GM18909 (cell line): Measurements from ENCODE around the gene STRN.
"Not testable (repeated sequence)": the region's sequence is repeated elsewhere in the genome, so short reads cannot be mapped to it uniquely, and the experiment has no call there.

Experiments used
- ATAC-seq: cut with Tn5 transposase; IDR thresholded peaks from one replicate; pipeline ENCODE4 v1.9.1; 2021; ENCODE audit warnings: mild to moderate bottlenecking; ENCODE audit not compliant: unreplicated experiment, poor library complexity

Gene STRN

DNA sequence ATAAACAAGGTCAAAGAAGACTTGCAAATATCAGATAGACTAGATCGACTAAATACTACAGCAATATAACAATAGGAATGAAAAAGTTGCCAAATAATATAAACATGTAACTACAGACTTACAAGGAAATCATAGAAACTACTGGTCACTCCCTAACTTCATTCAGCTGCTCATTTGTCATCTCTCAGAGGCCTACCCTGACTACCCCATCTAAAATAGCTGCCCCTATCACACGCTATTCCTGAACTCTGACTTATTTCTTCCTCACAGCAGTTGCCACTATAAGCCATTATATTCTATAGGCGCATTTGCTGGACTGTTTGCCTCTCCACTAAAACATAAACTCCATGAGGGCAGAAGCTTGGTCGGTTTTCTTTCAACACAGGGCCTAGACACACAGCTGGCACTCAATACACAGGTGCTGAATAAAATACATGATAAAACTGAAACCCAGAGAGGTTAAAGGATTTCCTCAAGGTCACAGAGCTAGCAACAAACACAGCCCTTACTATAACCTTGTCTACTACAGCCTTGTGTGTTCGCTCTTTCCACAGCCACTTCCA is 1.8 kb downstream of the STRN start:
- no peak for ATAC-seq

GRCh38 chr2:36963734-36964133 is 2.6 kb downstream of the STRN start:
- ATAC-seq, result no peak

- ATAC-seq, result no peak
Observed at GRCh38 chr2:36963106-36963505, 3.2 kb downstream of the STRN start.

DNA sequence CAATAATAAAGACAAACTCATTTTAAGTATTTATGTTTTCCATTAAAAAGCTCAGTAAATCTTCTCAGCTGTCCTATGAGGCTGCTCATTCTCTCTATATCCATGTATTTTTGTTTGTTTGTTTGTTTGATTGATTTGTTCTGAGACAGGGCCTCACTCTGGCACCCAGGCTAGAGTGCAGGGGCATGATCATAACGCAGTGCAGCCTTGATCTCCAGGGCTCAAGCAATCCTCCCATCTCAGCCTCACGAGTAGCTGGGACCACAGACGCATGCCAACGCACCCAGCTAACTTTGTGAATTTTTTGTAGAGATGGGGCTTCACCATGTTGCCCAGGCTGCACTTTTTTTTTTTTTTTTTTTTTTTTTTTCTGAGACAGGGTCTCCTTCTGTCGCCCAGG is 5.6 kb downstream of the STRN start:
- ATAC-seq, result no peak

GRCh38 chr2:36960005-36960675 is 6.2 kb downstream of the STRN start:
- ATAC-seq, result no peak

GRCh38 chr2:36954977-36955607 is 11.2 kb downstream of the STRN start:
- no peak for ATAC-seq

- no peak for ATAC-seq
Observed at GRCh38 chr2:36952748-36953197, 13.6 kb downstream of the STRN start.

DNA sequence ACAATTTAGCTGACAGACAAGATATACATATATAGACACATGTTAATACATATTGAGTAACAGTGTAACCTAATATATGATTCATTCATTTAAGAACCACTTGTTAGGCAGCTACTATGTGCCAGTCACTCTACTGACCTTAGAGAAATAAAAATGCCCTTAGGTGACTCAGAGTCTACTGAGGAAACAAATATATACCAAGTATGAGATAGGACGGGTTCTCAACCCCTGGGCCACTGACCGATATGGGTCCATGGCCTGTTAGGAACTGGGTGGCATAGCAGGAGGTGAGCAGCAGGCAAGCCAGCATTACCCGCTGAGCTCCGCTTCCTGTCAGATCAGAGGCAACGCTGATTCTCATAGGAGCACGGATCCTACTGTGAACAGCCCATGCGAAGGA is 14.8 kb downstream of the STRN start:
- no peak for ATAC-seq

DNA sequence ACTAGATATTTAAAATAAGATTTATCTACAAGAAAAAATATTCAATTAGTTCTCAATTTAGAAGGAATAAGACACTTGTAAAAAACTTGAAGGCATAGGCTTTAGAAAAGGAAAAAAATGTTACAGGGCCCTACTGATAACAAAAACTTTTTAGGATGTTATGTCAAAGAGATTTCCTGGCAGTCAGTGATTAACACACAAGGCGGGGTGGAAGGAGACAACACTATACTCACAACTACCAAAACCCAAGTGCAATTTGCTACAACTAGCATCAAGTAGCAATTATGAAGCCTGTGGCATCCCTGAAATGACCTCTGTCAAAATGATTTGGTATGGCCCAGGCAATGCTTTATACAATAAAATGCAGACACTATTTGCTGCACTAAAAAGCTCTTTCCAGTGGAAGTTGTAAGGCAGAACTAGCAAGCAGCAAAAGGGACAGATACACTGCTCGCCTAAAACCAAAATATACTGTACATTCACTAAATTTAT is 15.3 kb downstream of the STRN start:
- no peak for ATAC-seq

- no peak for ATAC-seq
Observed at GRCh38 chr2:36949845-36950244, 16.5 kb downstream of the STRN start.

- ATAC-seq, result not testable (repeated sequence)
Observed at GRCh38 chr2:36945240-36945639, 21.1 kb downstream of the STRN start.

DNA sequence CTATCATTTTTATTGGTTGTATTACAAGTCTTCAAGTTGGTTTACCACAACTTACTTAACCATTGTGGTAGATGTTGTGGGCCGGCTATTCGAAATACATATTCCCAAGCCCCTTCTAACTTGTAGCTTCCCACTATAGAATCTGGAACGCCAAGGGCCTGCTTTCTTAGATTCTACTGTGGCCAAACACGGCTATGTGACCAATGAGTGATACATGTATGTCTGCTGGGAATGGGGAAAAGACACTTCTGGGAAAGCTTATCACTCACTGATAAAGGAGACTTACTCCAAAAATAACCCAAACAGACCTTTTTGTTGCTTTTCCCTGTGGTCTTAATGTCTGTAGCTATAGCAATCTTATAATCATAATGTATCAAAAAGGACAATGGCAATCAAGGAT is 24.5 kb downstream of the STRN start:
- no peak for ATAC-seq

DNA sequence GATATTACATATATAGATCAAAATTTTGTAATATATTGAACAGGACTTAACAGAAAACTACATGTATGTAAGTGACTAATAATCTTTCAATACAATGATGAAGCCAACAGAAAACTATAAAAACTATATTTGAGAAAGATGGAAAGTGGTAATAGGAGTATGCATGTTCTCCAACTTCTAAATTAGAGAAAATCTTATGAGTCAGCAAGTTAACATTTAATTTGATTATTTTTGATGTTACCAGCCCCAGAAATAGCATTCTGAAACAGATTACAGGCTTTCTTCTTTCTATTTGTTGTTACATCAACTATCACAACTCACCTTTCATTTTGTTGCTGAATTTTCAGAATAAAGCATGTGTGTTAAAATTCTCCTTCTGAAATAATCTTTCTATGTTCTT is 29.8 kb downstream of the STRN start:
- ATAC-seq, result not testable (repeated sequence)

DNA sequence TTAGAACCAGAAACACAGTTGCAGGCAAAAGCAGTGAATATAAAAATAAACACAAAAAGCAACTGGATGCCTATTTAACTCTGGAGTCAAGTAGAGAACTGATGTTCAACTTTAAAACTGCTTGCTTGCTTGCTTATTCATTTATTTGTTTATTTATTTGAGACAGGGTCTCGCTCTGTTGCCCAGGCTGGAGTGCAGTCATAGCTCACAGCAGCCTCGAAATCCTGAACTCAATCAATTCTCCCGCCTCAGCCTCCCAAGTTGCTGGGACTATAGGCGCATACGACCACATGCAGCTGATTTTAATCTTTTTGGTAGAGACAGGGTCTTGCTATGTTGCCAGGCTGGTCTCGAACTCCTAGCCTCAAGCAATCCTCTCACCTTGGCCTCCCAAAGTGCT is 34.6 kb downstream of the STRN start:
- not testable (repeated sequence) for ATAC-seq

- ATAC-seq, result not testable (repeated sequence)
Observed at GRCh38 chr2:36930787-36931410, 35.4 kb downstream of the STRN start.

- ATAC-seq, result not testable (repeated sequence)
Observed at GRCh38 chr2:36926175-36927132, 39.9 kb downstream of the STRN start.

DNA sequence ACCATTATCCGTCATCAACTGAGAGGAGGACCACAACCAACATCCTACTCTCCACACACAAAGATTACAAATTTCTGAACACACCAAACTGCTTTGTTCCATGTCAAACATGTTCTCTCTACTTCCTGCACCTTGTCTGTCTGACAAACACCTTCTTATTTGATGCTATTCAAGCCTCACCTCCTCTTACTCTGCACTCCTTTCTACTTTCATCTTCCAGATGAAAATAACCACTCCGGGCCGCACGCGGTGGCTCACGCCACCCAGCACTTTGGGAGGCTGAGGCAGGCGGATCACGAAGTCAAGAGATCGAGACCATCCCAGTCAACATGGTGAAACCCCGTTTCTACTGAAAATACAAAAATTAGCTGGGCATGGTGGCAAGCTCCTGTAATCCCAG is 43.7 kb downstream of the STRN start:
- ATAC-seq, result not testable (repeated sequence)

DNA sequence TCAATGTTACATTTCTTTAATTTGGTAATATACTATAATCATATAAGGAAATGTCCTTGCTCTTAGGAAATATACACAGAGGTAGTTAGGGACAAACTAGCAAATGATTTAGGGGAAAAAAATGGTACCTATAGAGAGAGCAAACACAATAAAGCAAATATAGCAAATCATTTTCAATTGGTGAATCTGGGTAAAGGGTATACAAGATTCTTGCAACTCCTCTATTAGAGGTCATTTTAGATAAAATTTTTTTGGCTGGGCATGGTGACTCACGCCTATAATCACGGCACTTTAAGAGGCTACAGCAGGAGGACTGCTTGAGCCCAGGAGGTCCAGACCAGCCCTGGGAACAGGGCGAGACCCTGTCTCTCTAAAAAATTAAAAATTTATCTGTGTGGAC is 44.4 kb downstream of the STRN start:
- no peak for ATAC-seq

- ATAC-seq, result no peak
Observed at GRCh38 chr2:36919041-36919837, 47.1 kb downstream of the STRN start.
